ENCODE data around the gene MACROD2.
"Not testable (repeated sequence)": the region's sequence is repeated elsewhere in the genome, so short reads cannot be mapped to it uniquely, and the experiment has no call there.

The MACROD2 gene

GRCh38 chr20:15336011-15336410 is 1340.7 kb downstream of the MACROD2 start:
- no peak for DNase-seq

DNA sequence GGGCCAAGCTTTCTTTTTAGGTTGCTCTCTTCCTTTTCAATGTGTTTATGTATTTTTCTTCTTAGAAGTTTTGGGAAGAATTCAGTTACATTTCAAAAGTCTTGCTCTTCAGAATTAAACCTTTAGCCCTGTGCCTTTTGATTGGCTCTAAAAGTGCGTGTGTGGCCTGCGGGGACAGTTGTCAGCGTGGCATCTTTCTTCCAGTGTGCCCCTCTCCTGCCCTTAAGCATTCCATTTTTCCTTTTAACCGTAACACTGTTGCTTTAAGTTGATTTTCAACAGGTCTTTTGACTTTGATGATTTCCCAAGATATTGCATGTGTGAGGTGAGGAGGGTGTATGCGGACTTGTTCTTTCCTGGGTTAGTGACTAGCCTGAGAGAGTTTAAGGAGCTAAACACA is 1341.2 kb downstream of the MACROD2 start:
- DNase-seq, result no peak

DNA sequence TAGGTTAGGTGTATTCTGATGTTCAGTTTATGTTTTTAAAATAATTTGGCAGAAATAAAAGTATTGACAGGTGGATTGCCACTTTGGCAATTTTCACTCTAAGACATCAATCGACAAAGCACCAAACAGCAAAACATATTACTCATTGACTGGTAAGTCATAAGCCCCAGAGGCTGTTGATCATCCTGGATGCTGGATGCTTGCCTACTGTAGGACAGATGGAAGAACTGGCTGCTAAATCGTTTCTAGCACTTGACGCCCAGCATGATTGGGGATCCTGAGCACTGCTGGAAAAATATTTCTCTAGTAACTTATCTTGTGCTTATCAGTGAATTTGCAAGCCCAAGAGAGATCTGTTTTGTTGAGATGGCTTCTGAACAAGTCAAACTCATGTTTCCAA is 1343.9 kb downstream of the MACROD2 start:
- DNase-seq, result peak in 1 of 2 donors; percentile 19

DNA sequence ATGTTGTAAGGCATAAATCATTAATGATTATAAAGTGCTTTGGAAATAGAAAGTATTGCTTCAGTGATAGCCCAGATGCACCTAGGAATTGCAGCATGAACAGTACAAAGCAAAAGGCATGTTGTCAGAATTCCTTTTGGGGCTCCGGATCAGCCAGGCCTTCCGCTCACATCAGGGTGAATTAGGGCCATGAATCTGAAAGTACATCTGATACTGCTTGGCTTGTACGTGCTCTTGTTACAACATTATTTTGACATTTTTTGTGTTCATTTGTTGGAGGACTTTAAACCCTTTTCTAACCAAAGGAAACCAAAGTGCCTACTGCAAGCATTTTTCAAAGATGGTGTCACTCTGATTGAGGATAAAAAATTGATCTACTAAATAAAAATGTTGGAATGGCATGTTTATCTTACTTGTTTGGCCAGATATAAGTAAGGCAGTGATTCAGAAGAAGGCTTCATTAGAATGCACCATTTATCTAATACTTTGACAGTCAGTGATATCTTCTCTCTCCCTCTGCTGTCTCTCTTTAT is 1347.7 kb downstream of the MACROD2 start:
- no peak for DNase-seq

DNA sequence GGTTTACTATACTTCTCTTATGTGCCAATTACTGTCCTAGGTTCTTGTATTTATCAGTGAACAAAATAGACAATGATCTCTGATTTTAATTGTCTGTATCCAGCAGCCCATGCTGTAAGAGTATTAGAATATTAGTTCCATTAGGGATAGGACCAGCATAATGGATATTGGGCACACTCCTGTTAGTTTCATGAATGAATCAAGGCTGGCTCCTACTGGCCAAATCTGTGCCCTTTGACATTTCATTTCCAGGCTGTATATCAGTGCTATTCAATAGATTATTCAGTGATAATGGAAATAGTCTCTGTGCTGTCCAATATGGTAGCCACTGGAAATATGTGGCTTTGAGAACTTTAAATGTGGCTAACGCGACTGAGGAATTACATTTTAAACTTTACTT is 1350.0 kb downstream of the MACROD2 start:
- no peak for DNase-seq

DNA sequence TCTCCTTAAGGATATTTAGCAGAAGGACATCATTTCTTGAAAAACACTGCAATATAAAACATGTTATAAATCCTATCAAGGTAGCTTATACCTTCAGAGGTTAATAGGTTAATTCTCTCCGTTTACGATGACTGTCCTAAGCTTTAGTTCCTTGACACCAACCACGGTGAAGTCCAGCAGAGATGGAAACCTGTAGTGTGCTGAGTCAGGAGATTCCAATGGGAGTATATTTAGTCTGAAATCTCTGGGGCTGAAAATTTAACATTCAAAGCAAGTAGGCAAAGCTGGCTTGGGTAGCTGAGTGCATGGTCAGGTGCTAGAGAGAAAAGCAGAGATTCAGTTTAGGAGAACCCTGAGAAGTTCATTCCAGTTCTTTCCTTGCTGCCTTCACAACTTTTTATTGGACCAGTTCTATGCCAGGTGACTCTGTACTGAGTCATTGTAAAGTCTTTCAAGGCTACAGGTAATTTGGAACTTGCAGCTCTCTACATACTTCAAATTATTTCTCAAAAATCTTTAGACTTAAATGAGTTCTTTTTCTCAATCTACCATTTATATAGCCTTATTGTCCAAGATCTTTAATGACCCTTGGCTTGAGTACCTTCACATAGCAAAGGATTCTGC is 1351.5 kb downstream of the MACROD2 start:
- DNase-seq, result no peak

DNA sequence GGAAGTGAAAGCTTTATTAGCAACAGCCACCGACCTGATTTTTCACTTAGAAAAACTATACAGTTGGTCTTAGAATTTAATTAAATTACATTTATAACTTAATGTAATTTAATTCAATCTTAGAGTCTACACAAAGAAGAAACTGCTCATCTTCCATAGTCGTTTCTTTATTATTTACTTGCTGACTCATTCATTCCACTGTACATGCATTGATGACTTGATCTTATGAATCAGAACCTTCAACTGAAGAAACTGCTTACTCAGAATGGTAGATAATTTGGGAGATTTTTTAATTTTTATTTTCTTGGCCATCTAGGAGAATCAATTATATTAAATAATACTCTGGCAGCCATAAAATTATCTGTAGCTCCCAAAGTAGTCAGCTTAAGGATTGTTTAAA is 1363.7 kb downstream of the MACROD2 start:
- no peak for DNase-seq

DNA sequence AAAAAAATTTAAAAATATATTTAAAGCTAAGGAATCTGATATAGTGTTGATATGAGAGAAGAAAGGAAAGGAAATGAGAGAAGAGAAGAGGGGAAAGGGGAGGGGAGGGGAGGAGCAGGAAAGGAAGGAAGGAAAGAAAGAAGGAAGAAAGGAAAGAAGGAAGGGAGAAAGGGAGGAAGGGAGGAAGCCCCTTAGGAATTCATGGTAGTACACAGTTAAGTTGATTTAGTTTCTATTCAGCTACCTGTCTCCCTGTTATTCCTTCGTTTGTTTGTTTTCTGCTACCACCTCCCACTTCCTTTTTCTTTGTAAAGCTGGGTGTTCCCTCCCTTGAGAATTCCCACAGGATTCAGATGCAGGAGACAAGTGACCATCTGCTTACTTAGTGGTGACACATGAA is 1367.5 kb downstream of the MACROD2 start:
- no peak for DNase-seq

DNA sequence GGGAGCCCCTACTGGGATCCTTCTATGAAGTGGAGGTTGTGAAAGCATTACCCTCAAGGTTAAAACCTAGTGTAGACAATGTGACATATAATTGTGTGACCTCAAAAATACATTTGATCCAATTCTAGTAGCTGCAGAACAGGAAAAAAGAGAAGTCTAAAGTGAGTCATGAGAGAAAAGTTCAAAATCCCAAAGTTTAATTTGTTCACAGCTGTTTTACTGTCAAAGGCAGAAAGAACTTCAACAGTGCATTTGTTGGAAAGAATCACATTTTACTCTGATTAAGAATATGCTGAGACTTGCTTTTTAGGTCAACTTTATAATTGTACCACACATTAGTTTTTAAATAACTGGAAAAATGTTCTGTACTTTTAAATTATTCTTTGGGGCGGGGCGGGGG is 1369.5 kb downstream of the MACROD2 start:
- DNase-seq, result no peak

- DNase-seq, result no peak
These were observed 1375.1 kb downstream of the MACROD2 start for GRCh38 chr20:15370370-15370769.

GRCh38 chr20:15374682-15375081 is 1379.4 kb downstream of the MACROD2 start:
- DNase-seq, result no peak

- DNase-seq, result no peak
These were observed 1380.5 kb downstream of the MACROD2 start for GRCh38 chr20:15375836-15376235.

DNA sequence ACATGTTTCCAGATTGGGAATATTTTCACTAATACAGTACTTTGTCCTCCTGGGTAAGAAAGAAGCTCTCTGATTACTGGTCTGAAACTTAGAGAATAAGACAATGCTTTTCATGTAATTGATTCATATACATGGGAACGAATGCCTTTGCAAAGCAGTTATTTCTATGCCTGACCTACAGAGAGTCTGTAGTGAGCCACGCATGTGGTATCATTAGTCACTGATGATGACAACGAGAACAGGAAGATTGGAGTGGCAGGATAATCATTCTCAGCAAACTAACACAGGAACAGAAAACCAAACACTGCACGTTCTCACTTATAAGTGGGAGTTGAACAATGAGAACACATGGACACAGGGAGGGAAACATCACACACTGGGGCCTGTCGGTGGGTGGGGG is 1382.3 kb downstream of the MACROD2 start:
- DNase-seq, result not testable (repeated sequence)

DNA sequence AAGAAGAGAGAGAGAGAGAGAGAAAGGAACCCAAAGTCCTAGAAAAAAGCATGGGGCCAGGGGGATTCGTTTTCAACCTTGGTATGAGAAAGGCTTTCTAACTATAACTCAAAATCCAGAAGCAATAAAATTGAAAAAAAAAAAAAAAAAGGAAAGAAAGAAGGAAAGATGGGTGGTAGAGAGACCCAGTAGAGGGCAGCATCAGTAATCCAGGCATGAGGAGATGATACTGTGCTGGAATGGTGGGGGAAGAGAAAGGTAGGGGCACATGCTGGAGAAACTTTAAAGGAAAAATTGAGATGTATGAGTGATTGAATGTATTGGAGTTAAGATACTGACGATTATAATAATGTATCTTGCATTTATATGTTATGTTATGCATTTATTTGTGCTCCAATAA is 1382.8 kb downstream of the MACROD2 start:
- DNase-seq, result no peak

GRCh38 chr20:15379681-15380296 is 1384.5 kb downstream of the MACROD2 start:
- DNase-seq, result no peak

DNA sequence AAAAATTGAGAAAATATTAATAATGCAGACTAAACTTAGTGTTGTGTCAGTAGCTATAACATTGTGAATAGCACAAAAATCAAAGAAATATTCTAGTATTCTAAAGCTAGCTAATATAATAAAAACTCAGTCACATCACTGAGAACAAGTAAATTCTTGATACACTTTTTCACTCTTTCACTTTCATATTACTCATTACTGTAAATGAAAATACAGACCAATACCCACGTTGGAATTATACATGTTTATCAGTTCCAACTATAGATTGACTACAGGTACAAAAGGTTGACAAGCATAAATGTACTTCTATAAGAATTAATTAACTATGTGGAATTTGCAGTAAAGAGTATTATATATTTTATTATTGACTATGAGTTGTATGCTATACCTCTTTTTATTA is 1385.5 kb downstream of the MACROD2 start:
- no peak for DNase-seq

GRCh38 chr20:15387228-15387627 is 1391.9 kb downstream of the MACROD2 start:
- no peak for DNase-seq

- DNase-seq, result no peak
These were observed 1400.1 kb downstream of the MACROD2 start for GRCh38 chr20:15395457-15395856.

DNA sequence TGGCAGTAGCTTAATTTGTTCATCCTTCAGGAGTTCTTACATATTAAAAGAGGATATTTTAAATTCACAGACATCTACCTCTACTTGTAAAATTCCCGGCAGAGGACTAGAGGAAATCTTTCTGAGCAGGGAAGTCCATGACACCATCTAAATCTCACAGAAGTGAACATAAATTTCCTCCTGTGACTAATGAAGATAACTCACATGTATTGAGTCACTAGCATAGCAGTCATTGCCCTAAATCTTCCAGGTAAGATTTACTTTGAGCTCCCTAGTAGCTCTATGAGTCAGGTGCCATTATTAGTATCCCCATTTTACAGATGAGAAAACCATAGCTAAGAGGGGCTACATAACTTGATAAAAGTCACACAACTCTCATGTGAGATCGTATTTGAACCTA is 1400.7 kb downstream of the MACROD2 start:
- DNase-seq, result no peak

- no peak for DNase-seq
These were observed 1401.6 kb downstream of the MACROD2 start for GRCh38 chr20:15396900-15397299.

GRCh38 chr20:15399781-15400180 is 1404.5 kb downstream of the MACROD2 start:
- DNase-seq, result no peak

DNA sequence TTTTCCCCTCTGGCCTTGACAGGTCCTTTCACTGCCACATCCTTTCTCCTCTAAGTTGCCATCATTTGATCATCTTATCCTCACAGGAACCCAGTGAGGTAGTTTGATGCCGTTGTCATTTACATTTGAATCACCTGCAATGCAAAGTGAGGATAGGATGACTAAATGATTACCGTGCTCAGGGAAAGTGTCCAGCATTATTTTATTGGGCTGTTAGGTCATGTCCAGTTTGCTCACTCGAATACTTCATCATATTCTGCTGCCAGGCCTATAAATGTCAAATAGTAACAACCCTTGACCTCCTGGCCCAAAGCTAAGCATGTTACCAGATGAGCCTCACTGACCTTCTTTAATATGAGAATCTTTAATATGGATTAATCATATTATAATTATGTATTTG is 1410.8 kb downstream of the MACROD2 start:
- no peak for DNase-seq

DNA sequence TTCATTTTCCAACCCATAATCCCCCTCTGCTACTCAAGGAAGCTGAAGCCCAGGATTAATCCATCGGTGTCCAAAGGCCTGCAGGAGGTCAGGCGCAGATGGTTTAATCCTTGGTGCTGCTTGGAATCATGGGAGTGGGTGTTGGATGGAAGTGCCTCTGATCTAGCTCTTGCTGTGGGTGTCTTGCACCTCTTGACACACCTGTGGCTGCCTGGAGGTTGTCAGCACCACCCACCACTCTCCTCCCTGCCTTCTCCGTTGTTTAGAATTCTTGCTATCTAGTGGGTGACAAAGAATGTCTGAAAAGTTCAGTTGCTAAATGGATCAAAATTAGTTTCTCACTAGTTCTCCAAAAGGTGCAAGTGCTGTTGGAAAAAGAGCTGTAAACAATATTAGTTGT is 1416.5 kb downstream of the MACROD2 start:
- DNase-seq, result no peak

- no peak for DNase-seq
These were observed 1420.6 kb downstream of the MACROD2 start for GRCh38 chr20:15415908-15416307.

DNA sequence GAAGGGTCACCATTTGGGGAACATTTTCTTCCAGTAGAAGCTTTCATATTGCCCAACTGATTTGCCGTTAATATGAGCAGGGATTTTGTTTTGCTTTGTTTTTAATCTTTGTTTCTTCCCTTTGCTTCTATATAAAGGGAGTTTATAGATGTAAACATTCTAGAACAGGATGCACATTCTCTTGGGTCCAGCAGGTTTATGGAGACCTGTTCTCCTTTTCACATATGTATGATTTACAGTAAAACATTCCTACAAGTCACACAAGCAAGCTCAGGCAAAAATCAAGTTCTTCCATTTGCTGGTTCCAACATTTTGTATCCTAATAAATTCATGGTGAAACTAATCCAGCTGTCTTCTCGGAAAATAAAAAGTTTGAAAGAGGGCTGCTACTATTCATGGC is 1424.5 kb downstream of the MACROD2 start:
- no peak for DNase-seq

Measured in hippocampal formation (tissue), 2 donors.